NB4 (cell line): Measurements from ENCODE around the gene METTL6.

Experiments
- DNase-seq: peaks from one replicate; pipeline ENCODE4 v3.0.0; 2010; ENCODE audit warnings: low read depth
- H3K4me3 ChIP-seq: one replicate; pipeline ENCODE4 v1.5.1; 2011; ENCODE audit warnings: mild to moderate bottlenecking, low read depth, low read length, moderate library complexity
- MYC ChIP-seq: IDR thresholded peaks from 2 replicates; pipeline ENCODE4 v1.6.1; 2011; ENCODE audit warnings: low read depth, low read length
- POLR2A ChIP-seq: IDR thresholded peaks from 2 replicates; pipeline ENCODE4 v1.6.1; 2011; ENCODE audit warnings: mild to moderate bottlenecking; ENCODE audit not compliant: insufficient read length; ENCODE audit errors: extremely low read depth
- TF ChIP-seq, protein P1 (sequence below): IDR thresholded peaks from 2 replicates; pipeline ENCODE4 v1.6.1; 2011; ENCODE audit warnings: low read depth, low read length
- TF ChIP-seq, protein P2 (sequence below): IDR thresholded peaks from one replicate; pipeline ENCODE4 v1.5.1; 2012; ENCODE audit warnings: low read depth, low read length

METTL6 gene

DNA sequence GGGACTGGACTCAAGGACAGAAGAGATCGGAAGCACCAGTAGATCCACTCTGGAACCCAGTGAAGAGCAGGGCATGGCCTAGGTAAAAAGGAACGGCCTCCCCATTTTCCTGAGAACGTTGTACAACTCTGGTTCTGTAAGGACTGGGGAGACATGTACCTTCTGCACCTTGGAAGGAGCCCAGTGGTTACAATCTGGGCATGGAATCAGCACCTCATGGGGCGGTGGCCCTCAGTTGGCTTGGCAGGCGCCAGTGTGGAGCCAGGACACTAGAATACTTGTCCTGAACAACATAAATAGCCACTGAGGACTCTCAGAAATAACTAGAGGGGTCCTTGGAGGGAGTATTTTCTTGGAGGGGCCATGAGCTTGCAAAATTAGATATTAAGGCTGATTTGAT is 25.6 kb upstream of the METTL6 start:
- no peak overlapping the region for H3K4me3 ChIP-seq
- no peak for DNase-seq
- TF ChIP-seq POLR2A: no peak
- TF ChIP-seq, protein P1, sequence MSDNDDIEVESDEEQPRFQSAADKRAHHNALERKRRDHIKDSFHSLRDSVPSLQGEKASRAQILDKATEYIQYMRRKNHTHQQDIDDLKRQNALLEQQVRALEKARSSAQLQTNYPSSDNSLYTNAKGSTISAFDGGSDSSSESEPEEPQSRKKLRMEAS: no peak
- TF ChIP-seq MYC: no peak
- TF ChIP-seq, protein P2, sequence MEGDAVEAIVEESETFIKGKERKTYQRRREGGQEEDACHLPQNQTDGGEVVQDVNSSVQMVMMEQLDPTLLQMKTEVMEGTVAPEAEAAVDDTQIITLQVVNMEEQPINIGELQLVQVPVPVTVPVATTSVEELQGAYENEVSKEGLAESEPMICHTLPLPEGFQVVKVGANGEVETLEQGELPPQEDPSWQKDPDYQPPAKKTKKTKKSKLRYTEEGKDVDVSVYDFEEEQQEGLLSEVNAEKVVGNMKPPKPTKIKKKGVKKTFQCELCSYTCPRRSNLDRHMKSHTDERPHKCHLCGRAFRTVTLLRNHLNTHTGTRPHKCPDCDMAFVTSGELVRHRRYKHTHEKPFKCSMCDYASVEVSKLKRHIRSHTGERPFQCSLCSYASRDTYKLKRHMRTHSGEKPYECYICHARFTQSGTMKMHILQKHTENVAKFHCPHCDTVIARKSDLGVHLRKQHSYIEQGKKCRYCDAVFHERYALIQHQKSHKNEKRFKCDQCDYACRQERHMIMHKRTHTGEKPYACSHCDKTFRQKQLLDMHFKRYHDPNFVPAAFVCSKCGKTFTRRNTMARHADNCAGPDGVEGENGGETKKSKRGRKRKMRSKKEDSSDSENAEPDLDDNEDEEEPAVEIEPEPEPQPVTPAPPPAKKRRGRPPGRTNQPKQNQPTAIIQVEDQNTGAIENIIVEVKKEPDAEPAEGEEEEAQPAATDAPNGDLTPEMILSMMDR: no peak

DNA sequence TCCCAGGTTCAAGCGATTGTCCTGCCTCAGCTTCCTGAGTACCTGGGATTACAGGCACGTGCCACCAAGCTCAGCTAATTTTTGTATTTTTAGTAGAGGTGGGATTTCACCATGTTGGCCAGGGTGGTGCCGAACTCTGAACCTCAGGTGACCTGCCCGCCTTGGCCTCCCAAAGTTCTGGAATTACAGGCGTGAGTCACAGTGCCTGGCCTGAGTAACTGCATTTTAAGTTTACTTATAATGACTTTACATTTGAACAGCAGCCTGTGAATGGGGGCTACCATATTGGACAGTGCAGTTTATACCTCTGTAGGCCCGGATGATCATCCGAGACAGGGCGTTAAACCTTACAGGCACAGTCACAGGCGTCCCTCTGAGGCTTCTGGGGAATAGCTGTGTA is 24.8 kb upstream of the METTL6 start:
- no peak overlapping the region for H3K4me3 ChIP-seq
- no peak for DNase-seq
- TF ChIP-seq, protein P1: no peak
- no peak for TF ChIP-seq POLR2A
- TF ChIP-seq MYC: no peak
- TF ChIP-seq, protein P2: no peak

DNA sequence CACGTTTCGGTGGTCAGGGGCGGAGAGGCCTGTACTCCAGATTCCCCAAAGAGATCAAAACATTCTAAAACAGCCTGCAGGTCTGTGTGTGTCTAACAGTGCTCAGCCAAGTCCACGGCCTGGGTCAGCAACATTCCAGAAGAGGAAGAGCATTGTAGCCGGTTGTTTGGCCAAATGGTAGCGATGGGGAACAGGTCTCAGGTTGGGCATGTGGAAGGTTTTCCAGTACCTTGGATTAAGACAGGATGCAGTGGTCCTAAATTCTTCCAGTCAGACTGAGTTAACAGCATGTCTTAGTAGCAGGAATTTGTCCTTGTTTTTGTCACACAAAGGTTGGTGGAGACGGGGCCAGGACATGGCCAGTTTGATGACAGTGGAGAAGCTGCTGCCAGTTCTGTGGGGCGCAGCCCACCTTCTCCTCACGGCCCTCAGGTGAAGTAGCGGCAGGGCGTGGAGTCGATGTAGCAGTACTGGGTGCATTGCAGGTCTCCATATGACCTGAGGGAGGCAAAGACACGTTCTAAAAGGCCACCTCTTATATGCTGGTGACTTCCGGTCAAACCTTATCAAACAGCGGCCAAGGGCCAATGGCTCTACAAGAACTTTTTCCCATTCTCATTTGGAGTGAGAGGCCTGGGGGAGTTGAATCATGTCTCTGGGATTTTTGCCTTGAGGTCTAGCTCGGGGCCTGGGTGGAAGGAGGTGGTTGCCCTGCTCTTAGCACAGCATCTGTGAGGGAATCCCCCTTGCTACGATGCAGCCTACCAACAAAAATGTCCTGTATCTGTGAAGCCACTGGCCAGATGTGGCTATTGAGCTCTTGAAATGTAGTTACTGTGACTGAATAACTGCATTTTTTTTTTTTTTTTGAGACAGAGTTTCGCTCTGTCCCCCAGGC is 24.1 kb upstream of the METTL6 start:
- H3K4me3 ChIP-seq: no peak overlapping the region
- TF ChIP-seq MYC (no peak), POLR2A (no peak)
- TF ChIP-seq, protein P2: no peak
- TF ChIP-seq, protein P1: no peak
- no peak for DNase-seq

DNA sequence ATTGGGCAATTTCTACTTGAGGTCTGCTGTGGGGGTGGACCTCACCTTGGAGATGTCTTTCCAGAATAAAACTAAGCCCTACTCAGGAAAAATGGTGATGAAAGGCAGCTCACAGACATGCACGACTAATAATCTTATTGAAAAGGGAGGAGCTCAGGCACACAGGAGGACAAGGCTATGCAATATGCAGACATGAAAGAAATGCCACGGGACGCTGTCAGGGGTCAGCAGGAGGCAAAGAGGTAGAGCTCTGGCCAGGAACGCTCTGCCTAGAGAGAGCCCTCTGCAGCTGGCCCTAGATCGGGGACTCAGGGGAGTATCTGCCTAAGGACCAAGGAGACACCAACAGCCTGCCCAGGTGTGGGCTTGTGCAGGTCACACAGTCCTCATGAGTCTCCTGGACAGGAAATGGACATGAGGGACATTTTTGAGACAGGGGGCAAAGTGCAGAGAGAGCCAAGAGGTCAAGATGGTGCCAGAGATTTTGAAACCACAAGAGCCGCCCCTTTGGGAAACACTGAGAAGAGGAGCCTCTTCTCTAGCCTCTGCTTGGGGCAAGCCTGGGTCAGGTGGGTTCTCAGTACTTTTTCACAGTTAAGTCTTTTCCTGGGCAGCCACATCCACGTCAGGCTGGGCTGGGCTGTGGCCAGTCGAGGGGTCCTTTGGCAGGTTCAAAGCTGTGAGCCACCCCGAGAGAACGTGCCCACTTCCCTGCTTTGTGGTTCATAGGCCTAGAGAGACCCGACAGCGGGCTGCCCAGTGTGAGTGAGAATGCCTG is 23.3 kb upstream of the METTL6 start:
- no peak overlapping the region for H3K4me3 ChIP-seq
- TF ChIP-seq POLR2A (no peak), MYC (no peak)
- TF ChIP-seq, protein P1: no peak
- TF ChIP-seq, protein P2: no peak

DNA sequence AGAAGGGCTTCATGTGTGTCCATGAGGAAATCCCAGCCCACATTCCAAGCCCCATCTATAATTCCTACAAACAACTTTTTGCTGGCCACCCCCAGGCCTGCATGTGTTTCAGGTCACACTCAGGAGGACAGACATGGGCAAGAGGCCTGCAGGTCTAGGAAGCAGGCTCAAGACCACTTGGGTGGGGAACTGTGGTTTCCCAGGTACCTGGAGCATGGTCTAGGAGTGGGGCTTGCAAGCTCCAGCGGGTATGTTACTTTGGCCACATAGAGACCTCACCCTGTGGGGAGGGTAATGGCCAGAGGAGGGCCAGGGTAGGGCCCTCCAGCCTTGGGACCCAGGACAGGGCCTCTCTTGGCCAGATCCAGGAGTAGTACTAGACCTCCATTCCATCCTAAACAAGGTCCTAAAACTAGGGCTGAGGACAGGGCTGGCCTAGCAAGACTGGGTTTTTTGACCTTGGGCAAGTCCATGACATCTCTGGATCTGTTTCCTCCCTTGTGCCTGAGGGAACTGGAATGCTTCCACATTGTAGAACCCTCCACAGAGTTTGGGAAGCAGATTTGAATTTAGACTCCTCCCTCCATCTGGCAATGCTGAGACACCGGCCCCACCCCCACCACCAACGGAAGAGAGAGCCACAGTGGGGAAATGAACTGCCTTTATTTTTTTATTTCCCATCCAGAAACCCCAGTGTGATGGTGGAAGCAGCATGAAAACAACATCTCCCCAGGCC is 22.3 kb upstream of the METTL6 start:
- DNase-seq: no peak
- H3K4me3 ChIP-seq: no peak overlapping the region
- no peak for TF ChIP-seq POLR2A
- TF ChIP-seq, protein P2: no peak
- TF ChIP-seq MYC: no peak
- TF ChIP-seq, protein P1: no peak

More for the DNA sequence above, 23.3 kb upstream of the METTL6 start:
- no peak for DNase-seq
